Skeletal muscle tissue (tissue), 4 donors: ENCODE results near the gene DPP6. TPM values are rescaled to one million over a fixed set of nuclear protein-coding genes. Genes with fewer than 3 reads are reported as not detected.
"Not testable (repeated sequence)": the region's sequence is repeated elsewhere in the genome, so short reads cannot be mapped to it uniquely, and the experiment has no call there.

Experiments used
- H3K27ac ChIP-seq: one replicate; pipeline ENCODE4 v1.7.0; 2013; ENCODE audit warnings: mild to moderate bottlenecking, low read depth, low read length, inconsistent platforms
- H3K27me3 ChIP-seq, 3 donors: one replicate each; pipeline ENCODE4 v1.7.0; 2013; ENCODE audit warnings: low read length in 3 of 3; ENCODE audit not compliant: control insufficient read depth in 3 of 3, insufficient read depth in 3 of 3
- H3K36me3 ChIP-seq, 3 donors: one replicate each; pipeline ENCODE4 v1.7.0; 2013; ENCODE audit warnings: low read length in 3 of 3; ENCODE audit not compliant: control insufficient read depth in 3 of 3, insufficient read depth in 3 of 3
- H3K4me1 ChIP-seq, 3 donors: one replicate each; pipeline ENCODE4 v1.7.0; 2013; ENCODE audit warnings: low read length in 3 of 3, mild to moderate bottlenecking in 3 of 3; ENCODE audit not compliant: control insufficient read depth in 3 of 3, insufficient read depth in 3 of 3
- H3K4me3 ChIP-seq, 3 donors: one replicate each; pipeline ENCODE4 v1.7.0; 2013; ENCODE audit warnings: low read length in 3 of 3
- H3K9ac ChIP-seq, 3 donors: one replicate each; pipeline ENCODE4 v1.7.0; 2013; ENCODE audit warnings: low read length in 3 of 3, mild to moderate bottlenecking in 3 of 3, moderate library complexity in 2 of 3, low read depth in 1 of 3
- H3K9me3 ChIP-seq, 3 donors: one replicate each; pipeline ENCODE4 v1.7.0; 2013; ENCODE audit warnings: low read length in 3 of 3; ENCODE audit not compliant: control insufficient read depth in 3 of 3
- total RNA-seq: library from RNA; depleted of rRNA; stranded (reverse); fragments of >200 nt; gene quantifications from one replicate; pipeline ENCODE4 v1.2.3, GENCODE V29; 2014
- donor health status: Osteomylitis.

Gene DPP6
- 4.2 TPM for total RNA-seq

DNA sequence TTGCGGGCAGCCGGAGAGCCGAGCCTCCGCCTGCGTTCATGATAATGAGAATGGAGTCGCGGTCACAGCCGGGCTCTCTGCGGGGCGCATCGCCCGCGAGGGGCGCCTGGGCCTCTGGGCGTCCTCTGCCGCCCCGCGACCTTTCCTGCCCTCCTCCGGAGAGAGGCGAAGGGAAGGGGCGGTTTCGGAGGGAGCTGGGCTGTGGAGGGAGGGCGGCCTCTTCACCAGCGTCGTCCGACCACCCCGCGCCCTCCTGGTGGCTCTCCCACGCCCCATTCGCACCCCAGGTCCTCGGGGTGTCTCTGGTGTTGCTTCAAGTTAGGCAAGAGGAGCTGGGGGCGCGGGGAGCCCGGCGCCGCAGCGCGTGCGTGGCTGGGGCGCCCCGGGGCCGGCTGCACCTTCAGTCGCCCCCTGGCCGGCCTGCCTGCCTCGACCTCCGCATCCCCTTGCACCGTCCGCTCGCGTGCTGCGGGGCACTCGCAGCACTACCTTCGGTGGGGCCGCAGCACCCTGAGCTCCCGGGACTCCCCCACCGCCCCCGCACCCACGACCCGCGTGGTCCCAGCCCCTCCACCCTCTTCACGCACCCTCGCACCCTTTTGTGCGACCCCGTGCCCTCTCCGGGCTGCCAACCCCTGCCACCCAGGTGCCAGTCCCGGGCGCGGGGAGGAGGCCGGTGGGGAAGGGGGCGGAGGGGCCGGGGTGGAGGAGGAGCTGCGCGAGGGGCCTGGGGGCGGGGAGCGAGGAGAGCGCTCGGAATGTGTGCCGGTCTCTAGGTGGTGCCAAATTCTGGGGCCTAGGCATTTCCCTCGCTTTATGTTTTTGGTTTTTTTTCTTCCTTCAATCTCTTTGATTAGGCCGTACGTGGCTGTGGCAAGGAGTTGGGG is at the start of gene DPP6:
Gene DPP6 (plus strand): TSS at position 756 of the 887 bp plus-strand sequence.
- H3K36me3 ChIP-seq, H3K4me1 ChIP-seq, H3K27ac ChIP-seq, H3K9me3 ChIP-seq, H3K9ac ChIP-seq, H3K27me3 ChIP-seq, H3K4me3 ChIP-seq: not testable (repeated sequence)

DNA sequence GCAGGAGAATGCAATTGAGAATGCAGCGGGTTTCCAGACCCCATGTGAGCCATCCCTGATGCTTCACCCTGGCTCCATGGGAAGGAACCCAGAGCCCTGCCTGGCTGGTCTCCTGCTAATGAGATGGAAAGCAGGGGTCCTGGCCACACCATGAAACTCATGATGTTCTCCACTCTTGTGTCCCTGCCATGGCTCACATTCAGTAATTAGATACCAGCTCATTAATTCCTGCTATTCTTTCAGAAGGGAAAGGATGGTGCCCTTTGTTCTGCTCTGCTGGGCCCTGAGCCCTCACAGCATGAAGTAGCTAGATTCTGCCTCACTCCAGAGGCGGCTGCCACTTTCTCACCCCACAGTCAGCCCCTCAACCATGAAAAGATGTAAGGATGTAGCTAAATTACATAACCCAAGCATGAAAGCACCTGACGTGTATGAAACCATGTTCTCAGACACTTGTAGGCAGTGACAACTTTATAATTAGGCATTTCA is 42.7 kb upstream of the DPP6 start:
- H3K36me3 ChIP-seq, H3K9ac ChIP-seq, H3K9me3 ChIP-seq, H3K27ac ChIP-seq, H3K27me3 ChIP-seq, H3K4me3 ChIP-seq: not testable (repeated sequence)
- peaks cover 0 to 13% (median 7%) of the 10 kb centered on the region in 3 donors for H3K4me1 ChIP-seq

GRCh38 chr7:154010726-154011568 is 41.3 kb upstream of the DPP6 start:
- not testable (repeated sequence) for H3K27me3 ChIP-seq, H3K27ac ChIP-seq, H3K9me3 ChIP-seq, H3K4me3 ChIP-seq, H3K36me3 ChIP-seq, H3K9ac ChIP-seq
- H3K4me1 ChIP-seq: peaks cover 0 to 13% (median 7%) of the 10 kb centered on the region in 3 donors

GRCh38 chr7:154012800-154013199 is 39.4 kb upstream of the DPP6 start:
- not testable (repeated sequence) for H3K36me3 ChIP-seq, H3K27me3 ChIP-seq, H3K9ac ChIP-seq, H3K27ac ChIP-seq, H3K9me3 ChIP-seq, H3K4me3 ChIP-seq
- peaks cover 0 to 13% (median 7%) of the 10 kb centered on the region in 3 donors for H3K4me1 ChIP-seq

- not testable (repeated sequence) for H3K9me3 ChIP-seq, H3K4me3 ChIP-seq, H3K36me3 ChIP-seq, H3K27me3 ChIP-seq, H3K9ac ChIP-seq, H3K27ac ChIP-seq, H3K4me1 ChIP-seq
These were observed 36.6 kb upstream of the DPP6 start for GRCh38 chr7:154015636-154016035.

DNA sequence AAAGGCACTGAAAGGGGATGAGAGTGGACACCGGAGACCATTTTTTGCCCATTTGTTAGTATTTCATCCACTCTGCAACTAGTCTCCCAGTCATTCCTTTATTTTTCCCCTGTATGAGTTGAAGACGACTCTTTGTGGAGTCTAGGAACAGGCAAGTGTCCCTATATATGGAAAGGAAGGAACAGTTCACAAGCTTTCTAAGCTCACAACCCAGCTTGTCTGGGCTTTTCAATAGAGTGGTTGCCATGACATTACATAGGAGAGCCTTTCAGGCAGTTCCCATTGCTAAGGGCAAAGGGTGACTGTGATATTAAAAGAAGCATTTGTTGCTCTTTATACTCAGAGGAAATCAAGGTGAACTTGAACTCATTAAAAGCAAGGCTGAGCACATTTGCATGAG is 33.8 kb upstream of the DPP6 start:
- not testable (repeated sequence) for H3K9me3 ChIP-seq, H3K4me1 ChIP-seq, H3K36me3 ChIP-seq, H3K27me3 ChIP-seq, H3K4me3 ChIP-seq, H3K27ac ChIP-seq, H3K9ac ChIP-seq

- not testable (repeated sequence) for H3K27me3 ChIP-seq, H3K4me3 ChIP-seq, H3K36me3 ChIP-seq, H3K4me1 ChIP-seq, H3K27ac ChIP-seq, H3K9ac ChIP-seq, H3K9me3 ChIP-seq
These were observed 24.4 kb upstream of the DPP6 start for GRCh38 chr7:154027805-154028204.

- H3K27me3 ChIP-seq, H3K9me3 ChIP-seq, H3K9ac ChIP-seq, H3K4me3 ChIP-seq, H3K27ac ChIP-seq, H3K4me1 ChIP-seq, H3K36me3 ChIP-seq: not testable (repeated sequence)
These were observed 21.6 kb upstream of the DPP6 start for GRCh38 chr7:154030476-154031080.

- H3K27ac ChIP-seq, H3K27me3 ChIP-seq, H3K4me1 ChIP-seq, H3K9me3 ChIP-seq, H3K36me3 ChIP-seq, H3K4me3 ChIP-seq, H3K9ac ChIP-seq: not testable (repeated sequence)
These were observed 12.6 kb upstream of the DPP6 start for GRCh38 chr7:154039466-154040165.
